ENCODE measurements around the gene RNF126.
A peak's percentile ranks its signal among the peaks of the same experiment; 100 is the strongest.
"Not testable (repeated sequence)": the region's sequence is repeated elsewhere in the genome, so short reads cannot be mapped to it uniquely, and the experiment has no call there.

Gene RNF126

DNA sequence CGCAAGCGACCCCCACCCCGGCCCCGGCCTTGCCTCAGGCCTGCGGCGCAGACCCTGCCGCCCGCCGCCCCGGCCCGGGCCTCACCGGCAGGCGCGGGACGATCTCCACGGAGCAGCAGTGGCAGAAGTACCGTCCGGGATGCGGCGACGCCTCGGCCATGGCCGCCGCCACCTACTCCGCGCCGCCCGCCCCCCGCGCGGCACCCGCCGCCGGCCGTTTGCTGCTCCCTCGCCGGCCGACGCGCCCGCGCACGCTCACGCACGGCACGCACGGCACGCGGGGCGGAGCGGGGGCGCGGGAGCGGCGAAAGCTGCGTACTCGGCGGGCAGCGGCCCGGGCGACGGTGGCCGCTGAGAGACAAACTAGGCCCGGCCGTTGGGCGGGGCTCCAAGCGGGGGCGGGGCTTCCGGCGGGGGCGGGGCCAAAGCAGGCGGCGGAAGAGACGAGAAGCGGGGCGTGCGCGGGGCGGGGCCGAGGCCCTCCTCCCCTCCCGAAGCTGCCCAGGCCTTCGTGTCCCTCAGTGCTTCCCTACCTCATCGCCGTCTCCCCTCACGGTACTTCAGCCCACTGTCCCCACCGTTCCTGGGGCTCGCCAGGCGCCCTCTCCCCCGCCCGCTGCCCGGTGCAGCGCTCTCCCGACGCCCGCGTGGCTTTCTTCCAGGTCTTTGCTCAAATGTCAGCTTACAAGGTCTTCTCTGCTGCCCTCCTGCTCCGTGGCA is at the start of gene RNF126:
TSS of gene RNF126 (minus strand) at position 253 of the 720 bp plus-strand sequence. CDS start at position 160, 93 bp downstream.
- DNase-seq, result peak; percentile 99

DNA sequence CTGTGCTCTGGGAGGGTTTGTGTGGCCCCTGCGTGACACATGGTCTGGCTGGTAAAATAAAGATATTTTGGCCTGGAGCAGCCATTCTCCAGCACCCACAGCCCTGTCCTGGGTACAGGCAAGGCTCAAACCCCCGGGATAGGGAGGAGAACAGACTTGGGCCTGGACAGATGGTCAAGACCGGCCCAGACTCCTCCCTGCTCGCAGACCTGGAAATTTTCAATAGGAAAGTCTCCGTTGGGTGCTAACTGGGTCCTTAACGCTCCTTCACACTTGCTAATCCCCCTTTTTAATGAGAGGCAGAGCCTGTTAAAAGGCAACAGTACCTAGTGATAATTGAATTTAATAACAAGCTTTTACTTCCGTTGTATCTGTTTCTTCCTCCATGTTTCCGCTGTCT is 48.2 kb upstream of the RNF126 start:
- no peak for DNase-seq

DNA sequence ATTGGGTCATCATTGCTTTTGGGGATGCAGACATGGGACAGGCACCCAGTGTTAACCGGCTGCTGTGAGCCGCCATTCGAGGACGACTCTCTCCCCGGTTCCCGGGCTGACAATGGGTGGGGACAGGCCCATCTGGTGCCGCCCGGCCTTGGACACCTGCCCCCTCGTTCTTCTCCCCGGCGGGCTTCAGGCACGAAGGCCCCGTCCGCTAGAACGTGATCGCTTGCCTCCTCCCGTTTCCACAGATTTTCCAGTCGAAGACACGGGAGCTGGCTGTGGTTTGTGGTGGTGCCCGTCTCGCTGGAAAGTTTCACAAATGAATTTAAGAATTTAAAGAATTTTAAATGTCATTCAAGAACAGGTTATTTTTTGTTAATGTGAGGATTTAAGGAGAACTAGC is 47.8 kb upstream of the RNF126 start:
- DNase-seq, result no peak

- no peak for DNase-seq
Measured at GRCh38 chr19:709965-710571, 47.1 kb upstream of the RNF126 start.

DNA sequence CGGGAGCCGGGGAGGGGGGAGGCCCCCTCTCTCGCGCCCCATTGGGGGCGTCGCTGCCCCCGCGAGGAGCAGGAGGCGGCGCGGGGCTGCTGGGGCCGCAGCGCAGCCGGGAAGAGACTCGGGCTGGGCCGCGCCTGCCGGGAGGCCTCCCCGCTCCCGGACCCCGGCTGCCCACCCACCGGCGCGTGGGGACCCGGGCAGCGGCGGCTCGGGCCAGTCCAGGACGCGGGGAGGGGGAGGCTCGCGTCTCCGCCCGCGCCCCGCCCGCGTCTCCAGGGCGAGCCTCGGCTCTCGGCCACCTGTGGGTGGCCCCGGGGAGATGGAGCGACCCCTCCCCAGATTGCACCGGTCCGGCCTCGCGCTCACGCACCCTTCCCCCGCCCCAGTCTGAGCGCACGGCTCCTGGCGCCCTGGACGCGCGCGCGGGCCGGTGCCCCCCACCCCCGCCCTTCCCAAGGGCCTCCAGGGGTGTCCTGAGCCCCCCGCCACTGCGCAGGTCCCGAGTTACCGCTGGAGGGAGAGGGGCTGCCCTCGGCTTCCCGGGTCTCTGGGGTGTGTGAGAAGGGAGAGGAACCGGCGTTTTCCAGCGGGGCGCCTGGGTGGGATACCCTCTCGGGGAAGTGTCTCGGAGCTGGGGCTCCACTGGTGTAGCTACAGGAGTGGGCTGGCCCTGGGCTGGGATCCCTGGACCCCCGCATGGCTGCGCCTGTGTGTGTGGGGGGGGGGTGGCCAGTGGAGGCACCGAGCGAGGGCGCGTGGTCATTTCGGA is 46.4 kb upstream of the RNF126 start:
- no peak for DNase-seq

GRCh38 chr19:708154-709143 is 45.4 kb upstream of the RNF126 start, which contains the start of gene PALM:
Gene PALM, plus strand, starts transcription at chr19:708935. Its CDS starts 212 bp downstream, at chr19:709147.
- DNase-seq, result no peak

DNA sequence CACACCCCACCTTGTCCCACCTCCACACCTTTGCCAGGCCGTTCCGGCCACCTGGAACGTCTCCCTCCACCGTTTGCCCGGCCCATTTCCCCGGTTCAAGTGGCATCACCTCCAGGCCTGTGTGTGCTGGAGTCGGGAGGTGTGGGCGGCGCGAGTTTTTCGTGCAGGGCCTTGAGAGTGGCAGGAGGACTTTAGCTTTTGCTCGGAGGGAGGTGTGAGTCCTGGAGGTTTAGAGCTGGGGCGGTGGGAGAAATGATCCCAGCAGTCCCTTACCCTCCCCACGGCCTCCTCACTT is 41.4 kb upstream of the RNF126 start:
- no peak for DNase-seq

GRCh38 chr19:703651-704446 is 40.8 kb upstream of the RNF126 start:
- peak; percentile 77 for DNase-seq

- no peak for DNase-seq
Measured at GRCh38 chr19:703329-703650, 40.3 kb upstream of the RNF126 start.

DNA sequence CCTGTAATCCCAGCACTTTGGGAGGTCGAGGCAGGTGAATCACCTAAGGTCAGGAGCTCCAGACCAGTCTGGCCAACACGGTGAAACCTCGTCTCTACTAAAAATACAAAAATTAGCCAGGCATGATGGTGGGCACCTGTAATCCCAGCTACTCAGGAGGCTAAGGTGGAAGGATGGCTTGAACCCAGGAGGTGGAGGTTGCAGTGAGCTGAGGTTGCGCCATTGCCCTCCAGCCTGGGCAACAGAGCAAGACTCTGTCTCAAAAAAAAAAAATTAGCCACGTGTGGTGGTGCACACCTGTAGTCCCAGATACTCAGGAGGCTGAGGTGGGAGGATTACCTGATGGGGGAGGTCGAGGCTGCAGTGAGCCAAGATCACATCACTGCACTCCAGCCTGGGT is 39.8 kb upstream of the RNF126 start:
- DNase-seq, result not testable (repeated sequence)

GRCh38 chr19:699885-700284 is 36.9 kb upstream of the RNF126 start:
- DNase-seq, result not testable (repeated sequence)

- DNase-seq, result not testable (repeated sequence)
Measured at GRCh38 chr19:698529-698928, 35.5 kb upstream of the RNF126 start.

DNA sequence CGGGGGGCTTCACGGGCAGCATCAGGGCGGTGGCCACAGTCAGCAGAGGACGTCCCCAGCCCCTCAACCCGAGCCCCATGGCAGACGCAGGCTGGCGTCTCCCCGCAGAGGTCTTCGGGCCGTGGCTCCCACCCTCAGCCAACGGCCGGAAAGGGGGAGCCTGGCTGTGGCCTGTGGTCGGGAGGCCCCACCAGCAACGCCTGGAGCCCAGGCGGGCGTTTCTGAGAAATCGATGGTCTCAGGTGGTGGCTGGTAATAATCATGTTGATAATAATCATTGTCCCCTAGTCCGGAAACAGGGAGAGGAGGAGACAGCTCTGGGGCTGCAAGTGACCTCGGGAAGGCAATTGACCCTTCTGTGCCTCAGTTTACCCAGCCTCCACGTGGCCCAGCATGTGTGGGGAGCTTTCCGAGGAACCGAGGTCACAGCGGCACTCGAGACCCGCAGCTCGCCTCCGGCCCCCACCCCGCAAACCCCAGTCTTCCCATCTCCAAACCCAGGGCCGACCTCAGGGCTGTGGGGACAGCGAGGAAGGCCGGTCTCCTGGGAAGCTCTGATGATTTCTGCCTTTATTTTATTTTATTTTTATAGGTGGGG is 32.4 kb upstream of the RNF126 start, which contains the start of gene PRSS57:
TSS of gene PRSS57 (minus strand) at position 101 of the 598 bp plus-strand sequence. CDS start at position 79, 22 bp downstream.
- no peak for DNase-seq

GRCh38 chr19:694481-695351 is 31.7 kb upstream of the RNF126 start:
- DNase-seq, result no peak

GRCh38 chr19:690203-690602 is 27.2 kb upstream of the RNF126 start:
- DNase-seq, result no peak

GRCh38 chr19:688992-689391 is 26.0 kb upstream of the RNF126 start:
- no peak for DNase-seq

GRCh38 chr19:688214-688613 is 25.2 kb upstream of the RNF126 start:
- DNase-seq, result no peak

DNA sequence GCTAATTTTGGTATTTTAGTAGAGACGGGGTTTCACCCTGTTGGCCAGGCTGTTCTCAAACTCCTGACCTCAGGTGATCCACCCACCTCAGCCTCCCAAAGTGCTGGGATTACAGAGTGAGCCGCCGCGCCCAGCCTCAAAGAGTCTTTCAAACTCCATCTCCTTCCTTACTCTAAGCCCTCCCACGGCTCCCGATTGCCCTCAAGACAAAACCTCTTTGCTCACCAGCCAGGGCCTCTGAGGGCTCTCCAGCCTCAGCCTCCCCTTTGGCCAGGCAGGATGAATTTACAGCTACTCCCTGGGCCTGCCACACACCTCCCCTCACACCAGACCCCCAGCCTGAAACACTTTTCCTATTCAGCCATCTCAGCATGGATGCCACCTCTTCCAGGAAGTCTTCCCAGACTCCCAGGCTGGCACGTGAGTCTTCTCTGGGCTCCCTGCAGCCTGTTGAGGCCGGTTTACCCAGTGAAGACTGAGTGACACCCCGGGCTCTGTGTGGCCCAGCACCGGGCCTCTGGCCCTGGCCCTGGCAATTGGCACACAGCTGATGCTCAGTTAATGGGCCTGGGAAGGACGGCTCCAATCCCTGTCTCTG is 24.7 kb upstream of the RNF126 start:
- DNase-seq, result no peak

- no peak for DNase-seq
Measured at GRCh38 chr19:686589-687297, 23.7 kb upstream of the RNF126 start.
